SJCRH30 (cell line): ENCODE data around the gene DACH1. TPM values are rescaled to one million over a fixed set of nuclear protein-coding genes. Genes with fewer than 3 reads are reported as not detected.

Experiments used
- DNase-seq, 2 experiments: peaks; one replicate each; pipeline ENCODE4 v3.0.0-alpha.2; 2015 to 2020
- H3K27ac ChIP-seq: fragments of 250-450 bp; sonication (Bioruptor Pico); 2 replicates; pipeline ENCODE4 v1.5.1; 2020; ENCODE audit warnings: mild to moderate bottlenecking, moderate library complexity
- H3K27me3 ChIP-seq: fragments of 250-450 bp; sonication (Bioruptor Pico); 2 replicates; pipeline ENCODE4 v1.5.1; 2020; ENCODE audit warnings: mild to moderate bottlenecking, moderate library complexity
- H3K36me3 ChIP-seq: fragments of 250-450 bp; sonication (Bioruptor Pico); 2 replicates; pipeline ENCODE4 v1.5.1; 2020; ENCODE audit warnings: mild to moderate bottlenecking, moderate library complexity
- H3K4me1 ChIP-seq: fragments of 250-450 bp; sonication (Bioruptor Pico); 2 replicates; pipeline ENCODE4 v1.5.1; 2020; ENCODE audit warnings: mild to moderate bottlenecking, moderate library complexity
- H3K4me3 ChIP-seq: fragments of 250-450 bp; sonication (Bioruptor Pico); 2 replicates; pipeline ENCODE4 v1.5.1; 2020; ENCODE audit warnings: mild to moderate bottlenecking, moderate library complexity
- H3K9me3 ChIP-seq: fragments of 250-450 bp; sonication (Bioruptor Pico); replicated peaks from 2 replicates; pipeline ENCODE4 v1.5.1; 2020; ENCODE audit warnings: mild to moderate bottlenecking, moderate library complexity
- total RNA-seq: library from RNA; depleted of rRNA; stranded (reverse); fragments of >200 nt; shearing (Covaris generic); gene quantifications from 2 replicates; pipeline ENCODE4 v1.2.3, GENCODE V29; 2014

The DACH1 gene
- total RNA-seq, 1 experiment from 2014 or later = 12.2 TPM

DNA sequence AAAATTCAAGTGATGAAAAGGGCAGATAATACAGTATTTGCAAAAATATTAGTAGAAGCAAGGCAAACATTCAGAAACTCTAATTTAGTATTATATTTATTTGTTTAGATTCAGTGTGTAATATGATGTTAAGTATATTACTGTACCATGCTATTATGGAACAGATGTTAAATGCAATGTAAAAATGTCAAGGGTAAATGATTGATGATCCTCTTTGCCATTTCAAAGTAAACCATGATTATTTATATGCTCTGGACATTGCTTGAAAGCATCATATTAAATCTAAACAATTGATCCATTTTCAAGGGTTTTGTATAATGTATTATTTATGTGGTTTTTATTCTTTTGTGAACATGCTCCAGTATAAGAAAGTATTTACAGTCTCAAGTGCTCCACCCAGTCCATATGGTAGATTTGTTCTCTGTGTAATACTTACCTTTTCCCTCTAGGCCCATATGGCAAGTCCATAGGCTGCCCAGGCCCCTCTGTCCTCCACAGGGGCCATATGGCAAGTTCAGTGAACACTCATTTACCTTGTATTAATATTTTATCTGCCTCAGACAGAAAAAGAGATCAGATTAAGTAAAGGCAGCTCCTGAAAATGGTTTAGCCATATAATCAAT is 353.5 kb downstream of the DACH1 start:
- H3K9me3 ChIP-seq = no peaks in the 10 kb centered on the region
- no peak overlapping the region for H3K27ac ChIP-seq
- H3K4me3 ChIP-seq = no peak overlapping the region
- no peaks in the 10 kb centered on the region for H3K36me3 ChIP-seq
- H3K27me3 ChIP-seq = no peaks in the 10 kb centered on the region
- DNase-seq = no peak
- peaks cover 12% of the 10 kb centered on the region for H3K4me1 ChIP-seq

DNA sequence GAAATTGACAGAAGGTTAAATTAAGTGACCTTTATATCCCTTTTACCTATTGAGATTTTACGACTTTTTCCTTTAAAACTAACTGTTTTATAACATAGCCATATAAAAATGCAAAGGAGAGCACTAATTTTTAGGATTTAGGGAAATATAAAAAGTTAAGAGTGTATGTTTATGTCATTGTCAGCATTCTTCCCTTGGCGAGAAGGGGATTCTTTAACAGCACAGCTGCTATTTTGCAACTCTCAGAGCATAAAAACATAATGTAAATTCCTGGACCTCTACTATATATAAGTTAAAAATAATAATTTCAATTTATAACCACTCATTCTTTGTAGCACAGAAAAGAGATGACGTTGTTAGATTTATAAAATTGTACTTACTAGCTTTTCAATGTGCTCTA is 363.2 kb downstream of the DACH1 start:
- Histone ChIP-seq H3K4me1 (0 out of 2 replicates have a peak, but pooled peaks cover 3% of the 10 kb centered on the region), H3K27me3 (no peaks in the 10 kb centered on the region), H3K4me3 (no peak overlapping the region), H3K27ac (no peak overlapping the region), H3K36me3 (no peaks in the 10 kb centered on the region; the same call in 1 of the 2 replicates), H3K9me3 (no peaks in the 10 kb centered on the region)
- no peak for DNase-seq

DNA sequence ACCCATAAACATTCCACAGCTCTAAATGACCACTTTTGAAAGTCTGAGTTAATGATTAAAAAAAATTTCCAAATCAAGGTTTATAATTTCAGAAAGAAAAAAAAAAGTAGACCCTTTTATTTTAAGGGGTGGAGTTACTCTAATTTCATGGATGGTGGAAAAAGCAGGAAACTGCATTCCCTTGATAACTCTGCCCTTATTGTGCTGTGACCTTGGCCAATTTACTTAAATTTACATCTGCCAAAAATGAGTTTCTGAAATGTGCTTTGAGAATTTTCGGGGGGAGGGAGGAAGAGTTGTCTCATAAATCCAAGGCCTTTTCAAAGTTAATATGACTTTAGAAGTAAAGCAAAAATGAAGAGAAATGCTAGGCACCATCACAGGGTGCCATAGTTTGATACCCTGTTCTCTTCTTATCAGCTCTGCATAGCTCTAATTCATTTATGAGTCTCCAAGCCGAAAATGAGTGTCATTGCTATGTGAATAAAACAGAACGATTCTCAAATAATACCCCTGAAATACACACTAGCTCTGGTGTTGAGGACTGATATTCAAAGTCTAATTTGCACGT is 367.0 kb downstream of the DACH1 start:
- DNase-seq = no peak
- H3K9me3 ChIP-seq = no peaks in the 10 kb centered on the region
- no peak overlapping the region for H3K4me3 ChIP-seq
- H3K4me1 ChIP-seq = no peaks in the 10 kb centered on the region
- H3K27me3 ChIP-seq = no peaks in the 10 kb centered on the region
- H3K36me3 ChIP-seq = no peaks in the 10 kb centered on the region; the same call in 1 of the 2 replicates
- H3K27ac ChIP-seq = no peak overlapping the region

DNA sequence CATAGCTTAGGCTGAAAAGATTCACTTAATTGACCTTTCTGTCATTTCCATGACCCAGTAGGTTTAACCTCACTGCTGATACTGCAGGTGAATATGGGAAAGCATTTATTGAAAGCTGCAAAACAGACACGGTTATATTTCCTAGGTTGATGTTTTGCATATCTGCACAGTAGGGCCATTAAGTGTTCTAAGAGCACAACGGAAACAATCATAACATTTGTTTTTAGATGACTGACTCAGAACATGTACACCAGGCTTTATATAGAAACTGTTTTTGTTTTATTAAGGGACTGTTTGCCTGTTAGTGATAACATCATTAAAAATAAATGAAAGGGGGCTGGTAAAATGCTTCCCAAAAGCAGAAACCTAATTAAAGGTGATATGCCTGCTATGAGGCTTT is 367.8 kb downstream of the DACH1 start:
- Histone ChIP-seq H3K9me3 (no peaks in the 10 kb centered on the region), H3K4me1 (no peaks in the 10 kb centered on the region), H3K4me3 (no peak overlapping the region), H3K27ac (no peak overlapping the region), H3K36me3 (no peaks in the 10 kb centered on the region; the same call in 1 of the 2 replicates), H3K27me3 (no peaks in the 10 kb centered on the region)
- DNase-seq = no peak

DNA sequence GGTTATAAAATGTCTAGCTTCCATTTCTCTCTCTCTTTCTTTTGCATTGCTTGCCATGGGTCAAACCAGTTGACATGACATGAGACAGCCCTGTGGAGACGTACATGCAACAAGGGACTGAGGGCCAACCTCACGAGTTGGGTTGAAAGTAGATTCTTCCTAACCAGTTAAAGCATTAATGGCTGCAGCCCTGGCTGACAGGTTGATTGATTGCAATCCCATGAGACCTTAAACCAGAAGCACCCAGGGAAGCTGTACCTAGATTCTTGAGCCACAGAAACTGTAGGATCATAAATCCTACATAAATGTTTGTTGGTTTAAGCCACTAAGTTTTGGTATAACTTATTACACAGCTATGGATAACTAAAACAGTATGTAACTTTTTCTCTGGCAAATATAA is 373.8 kb downstream of the DACH1 start:
- Histone ChIP-seq H3K27me3 (no peaks in the 10 kb centered on the region), H3K9me3 (no peaks in the 10 kb centered on the region), H3K4me3 (no peak overlapping the region), H3K4me1 (peaks cover 8% of the 10 kb centered on the region), H3K27ac (no peak overlapping the region), H3K36me3 (no peaks in the 10 kb centered on the region)
- DNase-seq = no peak

DNA sequence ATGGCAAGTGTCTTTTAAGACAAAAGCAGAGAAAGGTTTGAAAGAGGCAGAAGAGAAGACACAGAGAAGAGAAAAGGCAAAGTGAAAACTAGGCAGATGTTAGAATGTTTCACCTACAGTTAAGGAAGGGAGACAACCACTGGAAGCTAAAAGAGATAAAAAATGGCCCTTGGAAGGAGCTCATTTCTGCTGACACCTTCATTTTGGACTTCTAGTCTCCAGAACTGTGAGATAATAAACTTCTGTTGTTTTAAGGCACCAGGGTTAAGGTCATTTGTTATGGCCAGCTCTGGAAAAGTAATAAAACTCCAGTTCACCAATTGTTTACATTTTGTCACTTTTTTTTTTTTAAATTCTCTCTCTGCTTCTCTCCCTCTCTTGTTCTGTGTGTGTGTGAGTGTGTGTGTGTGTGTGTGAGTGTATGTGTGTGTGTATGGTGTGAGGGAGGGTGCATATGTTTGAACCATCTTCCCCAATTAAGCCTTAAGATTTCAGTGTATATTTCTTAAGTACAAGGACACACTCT is 374.6 kb downstream of the DACH1 start:
- no peak overlapping the region for H3K27ac ChIP-seq
- no peaks in the 10 kb centered on the region for H3K9me3 ChIP-seq
- no peaks in the 10 kb centered on the region for H3K27me3 ChIP-seq
- no peak for DNase-seq
- no peaks in the 10 kb centered on the region for H3K36me3 ChIP-seq
- peaks cover 8% of the 10 kb centered on the region for H3K4me1 ChIP-seq
- no peak overlapping the region for H3K4me3 ChIP-seq

DNA sequence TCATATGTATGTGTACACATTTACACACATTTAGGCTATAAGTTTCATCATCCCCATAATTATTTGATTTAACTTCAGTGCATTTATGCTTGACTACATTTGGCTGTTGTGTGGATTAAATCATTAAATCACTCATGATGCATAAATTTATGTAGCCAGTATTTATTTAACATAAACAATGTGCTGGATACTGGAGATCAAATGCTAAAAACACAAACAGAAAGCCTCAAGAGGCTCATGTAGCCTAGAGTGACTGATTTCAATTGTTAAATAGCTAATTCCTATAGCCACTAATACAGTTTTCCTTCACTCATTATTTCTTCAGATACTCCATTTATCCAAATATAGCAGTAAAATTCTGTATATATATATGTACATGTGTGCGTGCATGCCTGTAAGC is 376.0 kb downstream of the DACH1 start:
- no peaks in the 10 kb centered on the region for H3K36me3 ChIP-seq
- no peaks in the 10 kb centered on the region for H3K9me3 ChIP-seq
- H3K4me3 ChIP-seq = no peak overlapping the region
- peaks cover 8% of the 10 kb centered on the region for H3K4me1 ChIP-seq
- DNase-seq = no peak
- no peaks in the 10 kb centered on the region for H3K27me3 ChIP-seq
- H3K27ac ChIP-seq = no peak overlapping the region

DNA sequence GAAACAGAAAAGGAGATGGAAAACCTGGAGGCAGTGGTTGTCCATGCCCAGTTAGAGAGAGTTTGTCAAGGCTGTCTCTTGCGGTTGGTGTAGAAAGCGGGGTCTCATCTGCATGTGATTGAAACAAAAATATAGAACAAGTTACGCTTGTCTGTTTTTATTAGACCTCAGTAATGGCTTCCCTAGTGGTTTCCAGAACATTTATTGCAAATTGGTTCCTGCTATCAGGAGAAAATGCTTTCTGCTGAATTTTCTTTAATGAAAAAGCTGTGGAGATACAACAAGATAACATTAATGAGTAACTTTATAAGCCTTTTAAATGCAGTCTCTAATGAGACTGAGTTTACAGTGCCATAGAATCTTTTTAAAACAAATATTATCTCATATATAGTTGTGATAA is 378.0 kb downstream of the DACH1 start:
- Histone ChIP-seq H3K36me3 (no peaks in the 10 kb centered on the region), H3K27me3 (no peaks in the 10 kb centered on the region), H3K9me3 (no peaks in the 10 kb centered on the region), H3K27ac (no peak overlapping the region), H3K4me3 (no peak overlapping the region), H3K4me1 (peaks cover 8% of the 10 kb centered on the region)
- DNase-seq = no peak

DNA sequence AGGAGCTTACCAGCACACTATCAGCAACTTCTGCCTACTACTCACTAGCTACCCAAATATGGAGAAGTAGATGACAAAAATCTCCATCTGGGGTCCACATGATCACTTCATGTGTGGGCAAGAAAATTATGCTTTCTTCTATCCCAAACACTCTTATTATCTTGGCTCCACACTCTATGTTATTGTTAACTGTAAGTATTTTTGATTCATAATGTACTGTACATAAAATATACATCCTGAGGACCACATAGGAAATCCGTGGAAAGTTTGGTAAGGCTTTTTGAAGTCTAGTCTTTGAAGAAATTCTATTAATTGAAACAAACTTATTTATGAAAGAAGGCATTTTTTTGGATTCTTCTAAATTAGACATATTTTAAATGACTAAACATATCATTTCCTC is 378.8 kb downstream of the DACH1 start:
- H3K36me3 ChIP-seq = no peaks in the 10 kb centered on the region
- no peaks in the 10 kb centered on the region for H3K27me3 ChIP-seq
- no peak overlapping the region for H3K27ac ChIP-seq
- no peak overlapping the region for H3K4me3 ChIP-seq
- no peaks in the 10 kb centered on the region for H3K9me3 ChIP-seq
- peaks cover 8% of the 10 kb centered on the region for H3K4me1 ChIP-seq
- DNase-seq = no peak

DNA sequence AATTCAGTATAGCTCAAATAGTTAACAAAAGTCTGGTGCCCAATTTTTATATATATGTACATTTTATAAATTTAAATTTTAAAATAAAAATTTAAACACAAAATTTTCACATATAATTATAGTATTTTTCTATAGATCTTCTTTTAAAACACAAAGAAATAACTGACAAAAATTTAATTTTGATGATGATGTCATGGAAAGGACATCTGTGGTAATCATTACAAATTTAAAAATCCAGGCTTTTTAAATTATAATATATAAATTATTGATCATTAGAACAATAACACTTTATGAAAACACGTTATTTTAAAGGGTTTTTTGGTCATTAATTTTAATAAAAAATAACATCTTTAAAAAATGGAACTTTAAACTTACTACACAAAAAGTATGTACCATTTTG is 381.1 kb downstream of the DACH1 start:
- H3K27ac ChIP-seq = no peak overlapping the region
- no peaks in the 10 kb centered on the region for H3K27me3 ChIP-seq
- H3K36me3 ChIP-seq = no peaks in the 10 kb centered on the region
- peaks cover under 1% of the 10 kb centered on the region for H3K4me1 ChIP-seq
- no peaks in the 10 kb centered on the region for H3K9me3 ChIP-seq
- no peak overlapping the region for H3K4me3 ChIP-seq
- DNase-seq = no peak

DNA sequence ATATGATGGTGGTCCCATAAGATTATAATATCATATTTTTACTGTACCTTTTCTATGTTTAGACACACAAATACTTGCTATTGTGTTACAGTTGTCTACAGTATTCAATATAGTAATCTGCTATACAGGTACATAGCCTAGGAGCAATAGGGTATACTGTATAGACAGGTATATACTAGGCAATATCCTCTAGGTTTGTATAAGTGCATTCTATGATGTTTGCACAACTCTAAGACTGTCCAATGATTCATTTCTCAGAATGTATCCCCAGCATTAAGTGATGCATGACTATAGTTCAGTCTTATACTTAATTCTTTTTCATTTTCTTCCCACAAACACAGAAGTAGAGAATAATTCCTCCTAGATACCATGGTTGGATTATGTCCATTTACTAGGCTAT is 383.3 kb downstream of the DACH1 start:
- Histone ChIP-seq H3K36me3 (no peaks in the 10 kb centered on the region), H3K4me3 (no peak overlapping the region), H3K27me3 (no peaks in the 10 kb centered on the region), H3K27ac (no peak overlapping the region), H3K4me1 (no peaks in the 10 kb centered on the region), H3K9me3 (no peaks in the 10 kb centered on the region)
- no peak for DNase-seq

DNA sequence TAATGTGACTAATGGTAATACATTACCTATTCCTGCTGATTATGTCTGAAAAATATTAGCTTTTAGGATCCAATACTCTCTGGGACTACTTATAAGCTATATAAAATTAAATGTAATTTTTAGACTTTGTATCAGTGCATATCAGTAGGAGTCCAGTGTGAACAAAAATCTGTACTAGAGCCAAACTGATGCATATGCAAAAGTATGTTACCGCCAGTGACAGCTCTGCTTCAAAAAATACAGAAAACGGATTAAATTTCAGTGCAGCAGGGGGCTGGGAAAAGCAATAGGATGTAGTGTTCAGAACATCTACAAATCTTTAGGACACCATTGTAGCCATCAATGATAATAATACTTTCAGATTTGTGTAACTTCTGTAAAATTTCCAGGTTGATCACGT is 385.5 kb downstream of the DACH1 start:
- Histone ChIP-seq H3K27ac (no peak overlapping the region), H3K4me3 (no peak overlapping the region)

DNA sequence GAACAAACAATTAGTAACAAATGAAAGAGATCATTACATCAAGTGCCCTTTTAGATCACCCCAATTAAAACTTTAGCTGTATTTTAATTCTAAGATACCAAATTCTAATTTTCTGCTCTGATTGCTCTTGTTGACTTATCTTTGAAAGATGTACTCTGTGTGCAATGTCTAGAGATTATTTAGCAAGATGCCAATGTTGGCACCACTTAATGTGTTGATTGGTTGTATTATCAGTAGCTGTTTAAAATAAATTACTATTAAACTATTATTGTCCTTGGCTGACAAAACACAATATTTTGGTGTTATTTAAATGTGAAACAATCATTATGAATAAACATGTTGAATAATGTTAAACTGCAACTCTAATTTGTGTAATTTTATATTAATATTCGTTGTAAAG is 386.0 kb downstream of the DACH1 start:
- no peak overlapping the region for H3K4me3 ChIP-seq
- no peaks in the 10 kb centered on the region for H3K27me3 ChIP-seq
- no peaks in the 10 kb centered on the region; the same call in 1 of the 2 replicates for H3K36me3 ChIP-seq
- no peaks in the 10 kb centered on the region for H3K9me3 ChIP-seq
- H3K4me1 ChIP-seq = no peaks in the 10 kb centered on the region
- no peak overlapping the region for H3K27ac ChIP-seq
- no peak for DNase-seq

More for the DNA sequence above, 385.5 kb downstream of the DACH1 start:
- no peaks in the 10 kb centered on the region for H3K9me3 ChIP-seq
- DNase-seq = no peak
- H3K4me1 ChIP-seq = no peaks in the 10 kb centered on the region
- H3K36me3 ChIP-seq = no peaks in the 10 kb centered on the region; the same call in 1 of the 2 replicates
- H3K27me3 ChIP-seq = no peaks in the 10 kb centered on the region

DNA sequence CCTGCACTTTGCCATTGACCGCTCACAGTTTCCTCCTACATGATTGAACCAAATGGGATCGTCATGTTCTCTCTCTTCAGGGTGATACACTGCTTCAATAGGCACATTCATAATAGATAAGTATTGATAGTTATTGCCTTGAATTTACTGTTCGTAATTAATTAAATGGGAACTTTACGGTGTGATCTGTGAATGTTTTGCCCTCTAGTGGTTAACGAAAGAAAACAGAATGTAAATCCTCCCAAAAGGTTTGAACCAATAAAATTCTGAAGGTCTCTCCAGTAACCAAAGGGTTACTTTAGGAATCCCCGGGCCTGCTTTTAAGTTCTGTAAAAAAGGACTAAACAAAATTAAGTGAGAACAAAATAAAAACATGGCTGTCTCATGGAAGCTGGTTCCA is 389.3 kb downstream of the DACH1 start:
- Histone ChIP-seq H3K4me3 (no peak overlapping the region), H3K27me3 (no peaks in the 10 kb centered on the region), H3K36me3 (no peaks in the 10 kb centered on the region; the same call in 1 of the 2 replicates), H3K9me3 (no peaks in the 10 kb centered on the region), H3K4me1 (no peaks in the 10 kb centered on the region), H3K27ac (no peak overlapping the region)
- DNase-seq = no peak

DNA sequence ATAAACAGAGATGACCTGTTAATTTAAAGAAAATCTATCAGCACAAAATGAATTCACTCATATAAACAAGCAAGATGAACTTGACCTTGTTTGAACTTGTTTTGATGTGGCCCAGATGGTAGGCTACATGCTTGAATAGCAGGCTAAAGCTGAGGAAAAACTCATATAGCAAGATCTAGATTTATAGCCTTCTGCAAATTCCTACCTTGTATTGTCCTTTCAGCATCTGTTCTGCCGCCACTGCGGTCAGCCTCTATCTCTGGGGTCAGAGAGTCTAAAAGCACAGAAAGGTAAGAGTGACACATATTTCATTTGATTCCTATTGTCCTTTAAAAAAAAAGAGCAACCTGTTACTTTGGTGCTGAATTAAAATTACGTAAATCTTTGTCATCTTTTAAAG is 392.1 kb downstream of the DACH1 start:
- H3K4me1 ChIP-seq = no peaks in the 10 kb centered on the region
- H3K27ac ChIP-seq = no peak overlapping the region
- no peak overlapping the region for H3K4me3 ChIP-seq
- no peaks in the 10 kb centered on the region for H3K9me3 ChIP-seq
- no peak for DNase-seq
- no peaks in the 10 kb centered on the region for H3K27me3 ChIP-seq
- H3K36me3 ChIP-seq = no peaks in the 10 kb centered on the region; the same call in 1 of the 2 replicates

DNA sequence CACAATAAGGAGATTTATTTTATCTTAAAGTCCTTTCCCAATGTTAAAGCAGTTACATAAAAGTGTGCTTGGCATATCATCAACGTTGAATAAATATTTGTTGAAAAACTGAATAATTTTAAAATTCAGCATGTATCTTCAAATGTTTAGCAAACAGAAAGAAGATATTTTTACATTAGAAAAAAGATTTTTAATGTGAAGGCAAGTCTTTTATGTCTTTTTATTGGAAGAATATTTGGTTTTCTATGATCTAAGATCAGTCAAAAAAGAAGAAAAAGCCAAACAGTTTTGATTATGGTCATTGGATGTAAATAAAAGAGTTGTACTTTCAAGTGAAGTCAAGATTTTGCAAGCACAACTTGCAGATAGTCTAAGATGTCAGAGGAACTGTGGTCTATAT is 397.4 kb downstream of the DACH1 start:
- no peaks in the 10 kb centered on the region for H3K9me3 ChIP-seq
- no peak for DNase-seq

More for the DNA sequence above, 397.4 kb downstream of the DACH1 start:
- Histone ChIP-seq H3K4me1 (no peaks in the 10 kb centered on the region), H3K27ac (no peak overlapping the region), H3K4me3 (no peak overlapping the region), H3K27me3 (no peaks in the 10 kb centered on the region), H3K36me3 (no peaks in the 10 kb centered on the region)
